GM18520 (cell line): ENCODE measurements around the gene TAS1R1.
"Not testable (repeated sequence)": the region's sequence is repeated elsewhere in the genome, so short reads cannot be mapped to it uniquely, and the experiment has no call there.

Experiments
- ATAC-seq: cut with Tn5 transposase; IDR thresholded peaks from one replicate; pipeline ENCODE4 v1.9.1; 2021; ENCODE audit not compliant: unreplicated experiment

Gene TAS1R1

GRCh38 chr1:6588128-6588892 lies 33.2 kb downstream of the TAS1R1 start:
- no peak for ATAC-seq

- ATAC-seq, result no peak
These were observed 33.9 kb downstream of the TAS1R1 start for GRCh38 chr1:6588893-6589520.

DNA sequence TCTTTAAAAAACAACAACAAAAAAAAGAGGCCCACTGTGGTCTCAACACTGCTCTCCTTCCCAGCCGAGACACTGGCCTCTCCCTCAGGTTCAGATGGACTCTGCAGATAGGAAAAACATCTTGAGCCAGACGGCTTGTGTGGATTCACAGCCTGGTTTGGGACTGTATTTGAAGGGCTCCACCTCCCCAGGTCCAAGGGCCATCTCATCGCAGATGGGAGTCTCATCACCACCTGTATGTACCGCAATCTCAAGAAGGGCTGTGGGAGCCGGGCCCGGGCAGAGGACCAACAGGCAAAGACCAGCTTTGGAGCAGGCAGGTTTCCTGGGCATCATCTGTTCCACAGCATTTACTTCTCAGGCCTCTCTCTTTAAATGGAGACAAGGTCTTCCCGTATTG lies 34.9 kb downstream of the TAS1R1 start:
- ATAC-seq, result no peak

GRCh38 chr1:6591222-6591621 lies 36.1 kb downstream of the TAS1R1 start:
- ATAC-seq, result no peak

- ATAC-seq, result no peak
These were observed 36.5 kb downstream of the TAS1R1 start for GRCh38 chr1:6591644-6592043.

DNA sequence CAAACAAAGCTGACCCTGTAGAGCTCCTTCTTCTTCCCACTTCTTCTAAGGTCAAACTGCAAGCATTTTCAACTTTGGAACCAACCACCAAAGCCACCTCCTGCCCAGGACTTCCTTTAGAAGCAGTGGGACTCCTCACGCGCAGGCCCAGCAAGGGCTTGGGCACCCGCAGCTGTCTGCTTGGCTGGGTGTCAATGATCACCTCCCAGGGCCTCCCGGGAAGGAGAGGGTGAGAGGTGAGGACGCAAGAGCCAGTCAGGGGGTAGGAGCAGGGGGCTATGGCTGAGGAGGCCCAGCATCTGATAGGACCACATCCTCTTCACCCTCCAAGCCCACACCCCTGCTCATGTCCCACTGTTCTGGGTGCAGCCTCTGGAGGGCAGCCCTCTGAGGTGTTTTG lies 37.3 kb downstream of the TAS1R1 start:
- no peak for ATAC-seq

- ATAC-seq, result no peak
These were observed 37.9 kb downstream of the TAS1R1 start for GRCh38 chr1:6592865-6593593.

DNA sequence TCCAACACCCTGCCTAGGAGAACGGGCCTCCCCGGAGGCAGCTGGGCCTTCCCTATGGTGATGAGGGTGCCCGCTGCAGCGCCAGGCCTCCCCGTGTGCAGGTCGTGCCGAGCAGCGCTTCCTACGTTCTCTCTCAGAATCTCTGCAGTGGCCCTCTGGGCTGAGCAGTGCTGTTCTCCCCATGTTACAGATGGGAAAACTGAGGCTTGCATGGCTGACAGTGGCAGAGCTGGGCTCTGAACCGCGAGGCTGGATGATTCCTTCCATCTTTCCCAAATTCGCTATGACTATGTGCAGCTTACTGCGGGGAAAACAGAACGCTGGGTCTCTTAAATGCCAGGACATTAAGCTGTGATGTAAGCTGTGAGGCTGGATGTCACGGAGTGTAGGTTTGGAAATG lies 38.7 kb downstream of the TAS1R1 start:
- ATAC-seq, result no peak

DNA sequence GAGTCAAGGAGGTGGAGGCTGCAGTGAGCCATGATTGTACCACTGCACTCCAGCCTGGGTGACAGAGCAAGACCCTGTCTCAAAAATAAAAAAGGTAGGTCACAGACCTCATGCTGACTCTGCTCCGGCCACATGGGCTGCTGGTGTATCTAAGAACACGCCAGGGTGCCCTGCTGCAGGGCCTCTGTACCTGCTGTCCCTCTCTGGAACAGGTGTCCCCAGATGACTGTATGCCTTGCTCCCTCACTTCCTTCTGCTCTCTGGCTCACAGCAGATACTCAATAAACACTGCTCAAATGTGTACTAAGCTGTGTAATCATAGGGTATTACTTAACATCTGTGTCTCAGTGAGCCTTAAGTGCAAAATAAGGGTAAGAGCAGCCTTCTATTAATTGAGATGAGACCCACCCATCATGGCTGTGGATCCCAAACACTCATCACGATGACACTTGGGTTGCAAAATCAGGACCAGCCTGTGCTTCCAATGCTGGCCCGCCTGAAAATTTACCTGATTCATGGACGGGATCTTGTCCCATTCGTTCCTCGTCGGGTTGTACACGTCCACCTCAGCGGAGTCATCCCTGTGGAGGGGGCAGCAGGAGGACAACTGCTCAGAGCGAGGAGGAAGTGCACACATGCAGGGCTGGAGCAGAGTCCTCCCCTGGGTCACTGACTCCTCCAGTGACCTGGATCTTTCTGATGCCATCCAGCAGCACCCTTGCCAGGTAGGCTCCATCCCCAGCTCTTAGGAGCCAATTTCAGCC lies 40.1 kb downstream of the TAS1R1 start:
- no peak for ATAC-seq

GRCh38 chr1:6596351-6596750 lies 41.2 kb downstream of the TAS1R1 start:
- ATAC-seq, result no peak

GRCh38 chr1:6596886-6597776 lies 42.0 kb downstream of the TAS1R1 start:
- ATAC-seq, result no peak

DNA sequence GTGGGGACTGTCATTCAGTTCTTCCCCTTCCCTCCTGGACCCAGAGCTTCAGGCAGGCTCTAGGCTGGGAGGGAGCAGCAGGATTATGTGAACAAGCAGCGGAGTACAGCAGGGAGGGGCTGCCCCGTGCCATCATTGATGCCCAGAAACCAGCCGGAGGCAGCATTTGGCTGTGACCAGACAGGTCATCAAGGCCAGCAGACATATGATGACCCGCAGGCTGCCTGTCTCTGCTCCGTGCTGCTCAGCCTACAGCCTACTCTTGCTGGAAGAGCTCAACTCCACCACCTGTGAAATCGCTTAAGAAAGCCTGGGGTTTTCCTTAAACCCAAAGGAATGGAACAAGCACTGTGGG lies 42.6 kb downstream of the TAS1R1 start:
- ATAC-seq, result no peak

GRCh38 chr1:6599141-6599975 lies 44.3 kb downstream of the TAS1R1 start:
- ATAC-seq, result no peak

DNA sequence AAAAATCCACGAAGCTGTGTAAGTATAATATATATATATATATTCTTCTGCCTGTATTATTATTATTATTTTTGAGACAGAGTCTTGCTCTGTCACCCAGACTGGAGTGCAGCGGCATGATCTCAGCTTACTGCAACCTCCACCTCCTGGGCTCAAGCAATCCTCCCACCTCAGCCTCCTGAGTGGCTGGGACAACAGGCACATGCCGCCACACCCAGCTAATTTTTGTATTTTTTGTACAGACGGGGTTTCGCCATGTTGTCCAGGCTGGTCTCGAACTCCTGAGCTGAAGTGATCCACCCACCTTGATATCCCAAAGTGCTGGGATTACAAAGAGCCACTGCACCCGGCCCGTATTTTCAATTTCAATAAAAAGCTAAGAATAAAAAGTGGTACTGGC lies 44.9 kb downstream of the TAS1R1 start:
- ATAC-seq, result not testable (repeated sequence)

DNA sequence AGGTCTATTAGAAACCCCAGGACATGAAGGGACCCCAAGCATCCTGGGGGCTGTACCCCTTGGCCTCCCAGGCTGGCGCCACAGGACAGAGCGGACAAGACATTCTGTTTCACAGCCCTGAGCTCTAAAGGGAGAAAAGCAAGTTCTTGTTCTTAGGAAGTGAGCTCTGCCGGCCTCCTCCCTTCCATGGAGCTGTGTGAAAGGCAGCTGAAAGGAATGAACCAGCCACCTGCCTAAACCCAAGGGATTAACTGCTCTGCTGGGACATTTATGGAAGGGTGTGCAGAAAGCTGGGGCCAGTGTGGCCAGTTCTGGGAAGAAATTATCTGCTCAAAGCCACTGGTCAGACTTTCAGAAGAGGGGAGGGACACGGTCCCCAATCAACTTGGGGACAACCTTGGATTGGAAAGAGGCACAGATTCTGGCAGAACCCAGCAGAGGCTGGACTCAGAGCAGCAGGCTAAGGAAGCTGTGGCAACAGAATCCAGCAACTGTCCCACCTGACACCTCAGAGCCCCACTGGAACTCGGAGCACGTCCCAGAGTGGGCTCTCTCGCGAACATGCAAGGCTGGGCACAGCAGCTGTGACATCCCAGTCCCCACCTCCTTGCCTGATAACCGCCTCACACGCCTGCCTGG lies 45.4 kb downstream of the TAS1R1 start:
- no peak for ATAC-seq

DNA sequence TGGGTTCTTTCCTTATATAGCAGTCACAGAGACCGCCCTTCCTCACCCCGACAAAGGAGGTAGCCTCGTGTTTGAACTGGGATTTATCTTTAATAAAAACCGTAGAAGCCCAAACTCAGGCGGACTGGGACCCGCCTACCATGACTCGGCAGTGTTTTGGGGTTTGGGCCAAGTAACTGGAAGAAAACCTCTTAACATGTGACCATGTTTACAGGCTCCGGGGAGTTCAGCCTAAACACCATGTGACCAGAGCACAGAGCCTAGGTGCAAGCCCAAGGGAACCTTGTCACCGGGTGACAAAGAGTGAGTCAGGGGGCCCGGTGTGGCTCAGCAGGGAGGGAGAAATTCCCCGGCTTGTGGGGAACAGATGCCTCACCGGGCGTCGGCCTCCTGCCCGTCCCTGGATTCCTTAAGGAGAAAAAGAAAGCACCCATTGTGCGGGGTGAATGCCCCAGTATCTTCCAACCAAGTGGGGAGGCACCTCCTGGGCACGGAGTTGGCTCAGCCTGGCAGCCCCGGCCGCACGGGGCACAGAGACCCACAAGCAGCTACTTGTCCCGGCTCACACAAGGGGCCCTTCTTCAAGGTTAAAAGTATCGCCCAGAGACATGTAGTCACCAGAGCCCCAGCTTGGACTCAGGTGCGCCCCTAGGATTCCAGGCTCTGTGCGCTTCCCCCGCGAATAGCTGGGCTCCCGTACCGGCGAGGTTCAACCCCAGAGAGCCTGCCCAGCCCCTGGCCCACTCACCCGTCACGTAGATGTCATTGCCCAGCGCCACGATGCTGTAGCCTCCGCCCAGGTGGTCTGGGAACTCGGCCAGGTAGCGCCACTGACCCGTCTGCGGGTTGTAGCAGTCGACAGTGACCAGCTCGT lies 46.2 kb downstream of the TAS1R1 start:
- peak; percentile 27 for ATAC-seq

- ATAC-seq, result peak; percentile 26
These were observed 47.0 kb downstream of the TAS1R1 start for GRCh38 chr1:6601923-6602668.
